GM18499 (cell line): ENCODE measurements around the gene CNTN5.

Source experiments
- ATAC-seq: cut with Tn5 transposase; IDR thresholded peaks from one replicate; pipeline ENCODE4 v1.9.1; 2021; ENCODE audit warnings: moderate number of reproducible peaks; ENCODE audit not compliant: insufficient read depth, unreplicated experiment

CNTN5 gene

GRCh38 chr11:99489581-99489980 is 468.8 kb downstream of the CNTN5 start:
- no peak for ATAC-seq

GRCh38 chr11:99494065-99494464 is 473.3 kb downstream of the CNTN5 start:
- ATAC-seq = no peak

DNA sequence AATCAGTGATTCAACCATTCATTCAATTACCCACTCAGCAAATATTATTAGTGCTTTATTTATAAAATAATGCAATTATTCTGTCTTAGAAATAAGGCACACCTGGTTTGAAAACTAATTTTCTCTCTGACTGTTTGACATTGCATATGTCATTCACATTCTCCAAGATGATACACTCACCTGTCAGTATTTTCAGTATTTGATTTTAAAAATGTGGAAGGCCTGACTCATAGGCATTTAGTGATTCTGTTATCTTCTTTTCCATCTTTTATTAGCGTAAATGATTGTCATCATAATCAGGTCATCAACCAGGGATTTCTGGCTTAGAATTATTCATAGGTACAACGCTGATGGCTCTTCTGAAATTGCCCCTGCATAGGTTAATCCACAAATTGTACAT is 480.9 kb downstream of the CNTN5 start:
- no peak for ATAC-seq

DNA sequence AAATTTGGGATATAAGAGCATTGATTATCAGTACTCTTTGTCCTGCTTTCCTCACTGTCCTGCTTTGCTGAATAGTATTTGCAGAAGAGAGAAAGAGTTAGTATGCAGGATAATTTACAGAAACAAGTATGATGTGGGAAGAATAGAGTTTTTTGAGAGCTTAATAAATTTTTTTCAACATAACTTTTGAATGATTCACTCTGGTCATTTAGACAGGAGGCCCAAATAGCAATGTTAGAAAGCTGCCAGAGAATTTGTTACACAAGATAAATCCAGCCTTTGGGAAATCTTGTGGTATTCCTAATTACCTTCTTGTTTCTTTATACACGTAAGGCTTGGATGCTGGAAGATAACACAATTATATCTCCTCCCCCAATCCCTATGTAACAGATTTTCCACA is 484.6 kb downstream of the CNTN5 start:
- no peak for ATAC-seq

- ATAC-seq = no peak
Measured at GRCh38 chr11:99505831-99506230, 485.1 kb downstream of the CNTN5 start.

- ATAC-seq = no peak
Measured at GRCh38 chr11:99509863-99510262, 489.1 kb downstream of the CNTN5 start.

GRCh38 chr11:99513368-99513767 is 492.6 kb downstream of the CNTN5 start:
- ATAC-seq = no peak

DNA sequence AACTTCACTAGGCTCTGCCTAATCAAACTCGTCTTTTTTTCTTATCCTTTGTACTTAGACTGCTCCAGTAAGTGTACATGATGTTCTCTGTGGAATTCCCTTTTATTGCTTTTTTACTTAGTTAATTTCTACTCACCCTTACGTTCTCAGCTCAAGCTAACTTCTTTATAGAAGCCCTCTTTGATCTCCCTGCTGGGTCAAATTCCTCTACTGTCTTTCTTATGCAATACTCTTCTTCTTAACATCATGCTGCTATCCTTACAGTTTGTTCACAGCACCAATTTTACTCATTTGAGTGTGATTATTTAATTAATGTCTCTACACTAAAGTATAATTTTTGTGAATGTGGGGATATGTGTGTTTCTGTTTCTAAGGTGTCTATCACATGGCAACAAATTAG is 498.3 kb downstream of the CNTN5 start:
- ATAC-seq = no peak

GRCh38 chr11:99522467-99523173 is 501.9 kb downstream of the CNTN5 start:
- ATAC-seq = no peak

GRCh38 chr11:99531468-99531867 is 510.7 kb downstream of the CNTN5 start:
- ATAC-seq = no peak

DNA sequence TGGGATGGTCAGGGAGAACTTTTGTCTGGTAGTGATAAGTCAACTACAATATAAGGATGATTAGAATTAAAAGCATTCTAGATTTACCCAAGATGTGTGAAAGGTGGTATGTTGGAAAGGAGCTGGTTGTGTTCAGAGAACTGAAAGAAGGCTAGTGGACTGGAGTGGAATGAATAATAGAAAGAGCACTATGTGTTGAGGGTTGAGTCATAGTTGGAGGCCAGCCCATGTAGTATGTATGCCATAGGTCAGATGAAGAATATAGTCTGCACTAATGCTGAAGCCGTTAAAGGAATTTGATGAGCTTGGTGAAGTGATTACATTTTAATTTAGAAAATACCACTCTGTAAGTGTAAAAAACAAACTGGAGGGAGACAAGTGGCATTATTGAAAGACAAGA is 514.1 kb downstream of the CNTN5 start:
- ATAC-seq = no peak

- no peak for ATAC-seq
Measured at GRCh38 chr11:99535406-99535805, 514.7 kb downstream of the CNTN5 start.

- no peak for ATAC-seq
Measured at GRCh38 chr11:99535819-99536218, 515.1 kb downstream of the CNTN5 start.

- ATAC-seq = no peak
Measured at GRCh38 chr11:99537681-99538080, 516.9 kb downstream of the CNTN5 start.

GRCh38 chr11:99545616-99546015 is 524.9 kb downstream of the CNTN5 start:
- no peak for ATAC-seq

- ATAC-seq = no peak
Measured at GRCh38 chr11:99548264-99548663, 527.5 kb downstream of the CNTN5 start.

- ATAC-seq = no peak
Measured at GRCh38 chr11:99554232-99554903, 533.6 kb downstream of the CNTN5 start.

- no peak for ATAC-seq
Measured at GRCh38 chr11:99555486-99555885, 534.7 kb downstream of the CNTN5 start.

- ATAC-seq = no peak
Measured at GRCh38 chr11:99565333-99565732, 544.6 kb downstream of the CNTN5 start.

GRCh38 chr11:99567334-99567956 is 546.7 kb downstream of the CNTN5 start:
- no peak for ATAC-seq

DNA sequence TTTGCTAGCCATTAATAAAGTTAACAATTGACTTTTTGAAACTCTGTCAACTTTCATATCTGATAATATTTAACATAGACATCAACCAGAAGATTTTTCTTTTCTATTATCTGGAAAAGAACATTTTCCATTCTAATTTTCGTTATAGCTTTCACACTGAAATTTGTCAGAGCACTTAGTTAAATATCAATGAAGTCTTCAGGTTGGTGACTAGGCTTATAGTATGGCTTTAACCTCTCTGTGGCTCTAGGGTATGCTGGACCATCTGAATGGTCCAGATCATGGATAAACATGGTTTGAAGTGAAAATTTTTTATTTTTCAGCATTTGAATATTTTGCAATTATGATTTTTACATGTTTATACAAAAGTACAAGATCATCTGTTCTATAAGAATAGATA is 548.1 kb downstream of the CNTN5 start:
- ATAC-seq = no peak

GRCh38 chr11:99571094-99571493 is 550.3 kb downstream of the CNTN5 start:
- no peak for ATAC-seq
